Measurements from ENCODE around the gene PPP1R9B.

Gene PPP1R9B

GRCh38 chr17:50198026-50198669, 47.7 kb upstream of the PPP1R9B start:
- Histone ChIP-seq H3K9me3 (ENCODE audit: control insufficient read depth, insufficient read depth, low read length) (no peaks in the 10 kb centered on the region), H3K79me2 (ENCODE audit: control insufficient read depth, low read length) (no peaks in the 10 kb centered on the region), H3K4me3 (ENCODE audit: low read length) (no peak overlapping the region), H3K9me2 (replicated peaks; ENCODE audit: control insufficient read depth, low read length) (no peaks in the 10 kb centered on the region), H3K4me2 (ENCODE audit: low read length) (no peak overlapping the region), H3F3A (ENCODE audit: control insufficient read depth, insufficient read depth) (no peaks in the 10 kb centered on the region), H3K4me1 (ENCODE audit: control insufficient read depth, low read length) (peaks cover 16% of the 10 kb centered on the region), H3K27ac (ENCODE audit: low read depth, low read length) (no peak overlapping the region), H3K36me3 (ENCODE audit: control insufficient read depth, low read length) (no peaks in the 10 kb centered on the region), H3K27me3 (ENCODE audit: control insufficient read depth, low read length) (peaks cover 59% of the 10 kb centered on the region), H4K20me1 (ENCODE audit: control insufficient read depth, insufficient read depth, low read depth, low read length) (no peaks in the 10 kb centered on the region)
- TF ChIP-seq CTCF (IDR thresholded peaks at IDR 0.05; ENCODE audit: low read depth, low read length, poor library complexity, severe bottlenecking) (peak; percentile 83), EZH2phosphoT487 (IDR thresholded peaks at IDR 0.05; ENCODE audit: borderline replicate concordance, low read length) (no peak)

GRCh38 chr17:50196826-50197225, 46.3 kb upstream of the PPP1R9B start:
- H3K9me3 ChIP-seq (ENCODE audit: control insufficient read depth, insufficient read depth, low read length), result no peaks in the 10 kb centered on the region
- H3K4me2 ChIP-seq (ENCODE audit: low read length), result no peak overlapping the region
- H3K4me3 ChIP-seq (ENCODE audit: low read length), result no peak overlapping the region
- no peaks in the 10 kb centered on the region for H3F3A ChIP-seq (ENCODE audit: control insufficient read depth, insufficient read depth)
- peaks cover 16% of the 10 kb centered on the region for H3K4me1 ChIP-seq (ENCODE audit: control insufficient read depth, low read length)
- H4K20me1 ChIP-seq (ENCODE audit: control insufficient read depth, insufficient read depth, low read depth, low read length), result no peaks in the 10 kb centered on the region
- no peak overlapping the region for H3K27ac ChIP-seq (ENCODE audit: low read depth, low read length)
- H3K36me3 ChIP-seq (ENCODE audit: control insufficient read depth, low read length), result no peaks in the 10 kb centered on the region
- TF ChIP-seq EZH2phosphoT487 (IDR thresholded peaks at IDR 0.05; ENCODE audit: borderline replicate concordance, low read length) (no peak), CTCF (IDR thresholded peaks at IDR 0.05; ENCODE audit: low read depth, low read length, poor library complexity, severe bottlenecking) (no peak)
- H3K79me2 ChIP-seq (ENCODE audit: control insufficient read depth, low read length), result no peaks in the 10 kb centered on the region
- H3K9me2 ChIP-seq (replicated peaks; ENCODE audit: control insufficient read depth, low read length), result no peaks in the 10 kb centered on the region
- peaks cover 52% of the 10 kb centered on the region for H3K27me3 ChIP-seq (ENCODE audit: control insufficient read depth, low read length)

GRCh38 chr17:50196036-50196435, 45.6 kb upstream of the PPP1R9B start:
- no peak for TF ChIP-seq EZH2phosphoT487 (IDR thresholded peaks at IDR 0.05; ENCODE audit: borderline replicate concordance, low read length)
- TF ChIP-seq CTCF (IDR thresholded peaks at IDR 0.05; ENCODE audit: low read depth, low read length, poor library complexity, severe bottlenecking), result no peak
- H3K27ac ChIP-seq (ENCODE audit: low read depth, low read length), result no peak overlapping the region
- peaks cover 15% of the 10 kb centered on the region for H3K4me1 ChIP-seq (ENCODE audit: control insufficient read depth, low read length)
- H3K4me2 ChIP-seq (ENCODE audit: low read length), result no peak overlapping the region
- no peaks in the 10 kb centered on the region for H3K79me2 ChIP-seq (ENCODE audit: control insufficient read depth, low read length)
- H4K20me1 ChIP-seq (ENCODE audit: control insufficient read depth, insufficient read depth, low read depth, low read length), result no peaks in the 10 kb centered on the region
- peaks cover 47% of the 10 kb centered on the region for H3K27me3 ChIP-seq (ENCODE audit: control insufficient read depth, low read length)
- no peaks in the 10 kb centered on the region for H3F3A ChIP-seq (ENCODE audit: control insufficient read depth, insufficient read depth)
- H3K9me2 ChIP-seq (replicated peaks; ENCODE audit: control insufficient read depth, low read length), result no peaks in the 10 kb centered on the region
- H3K36me3 ChIP-seq (ENCODE audit: control insufficient read depth, low read length), result no peaks in the 10 kb centered on the region
- H3K4me3 ChIP-seq (ENCODE audit: low read length), result no peak overlapping the region
- H3K9me3 ChIP-seq (ENCODE audit: control insufficient read depth, insufficient read depth, low read length), result no peaks in the 10 kb centered on the region
